IPS-NIHi7 (cell line): ENCODE results near the gene NOL9.

Experiments
- DNase-seq: peaks from one replicate; pipeline ENCODE4 v3.0.0; 2012; ENCODE audit warnings: mixed read lengths; ENCODE audit errors: extremely low spot score

NOL9 gene

DNA sequence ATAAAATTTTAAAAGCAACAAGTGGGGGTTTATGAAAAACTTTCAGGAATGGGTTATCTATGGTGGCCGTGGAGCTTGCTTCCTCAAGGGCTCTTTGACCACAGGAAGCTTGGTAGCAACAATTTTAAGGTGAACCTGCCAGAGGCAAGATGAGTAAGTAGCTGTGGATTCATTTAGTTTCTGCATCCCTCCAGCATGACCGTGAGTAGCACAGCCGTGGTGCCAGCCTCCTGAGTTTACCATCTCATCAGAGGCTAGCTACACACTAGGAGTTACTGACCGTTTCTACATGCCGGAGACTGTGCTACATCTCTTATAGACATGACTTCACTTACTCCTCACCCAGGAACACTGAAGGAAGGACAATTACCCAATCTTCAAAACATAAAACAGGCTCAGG is 32.8 kb downstream of the NOL9 start:
- no peak for DNase-seq

DNA sequence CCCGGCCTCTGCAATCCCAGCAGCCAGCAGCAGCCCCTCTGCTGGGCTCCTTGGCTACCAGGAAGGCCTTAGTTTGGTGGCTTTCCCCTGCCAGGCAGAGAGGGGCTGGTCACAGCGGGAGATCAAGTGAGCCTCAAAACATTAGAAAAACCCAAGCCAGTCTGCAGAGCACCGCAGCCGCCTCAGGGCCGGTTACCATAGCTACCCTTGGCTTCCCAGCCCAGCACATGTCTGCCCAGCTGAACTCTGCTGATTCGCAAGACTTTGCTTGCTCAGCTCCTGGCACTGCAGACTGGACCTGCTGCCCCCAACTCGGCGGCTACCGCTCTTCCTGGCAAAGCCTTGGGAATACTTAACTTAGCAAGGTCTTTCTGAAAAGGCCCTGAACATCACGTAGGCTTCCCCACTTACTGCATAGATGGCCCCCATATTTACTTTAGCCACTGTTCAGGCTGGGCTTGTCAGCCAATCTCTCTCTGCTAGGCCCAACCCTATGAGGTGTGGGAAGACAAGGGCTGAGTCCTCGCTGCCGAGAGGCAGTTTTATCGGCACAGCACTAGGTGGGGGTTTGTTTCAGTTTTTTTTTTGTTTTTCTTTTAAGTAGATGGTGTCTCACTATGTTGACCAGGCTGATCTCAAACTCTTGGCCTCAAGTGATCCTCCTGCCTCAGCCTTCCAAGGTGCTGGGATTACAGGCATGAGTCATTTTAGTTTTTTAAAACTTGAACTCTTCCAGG is 34.2 kb downstream of the NOL9 start:
- peak; percentile 89 for DNase-seq

DNA sequence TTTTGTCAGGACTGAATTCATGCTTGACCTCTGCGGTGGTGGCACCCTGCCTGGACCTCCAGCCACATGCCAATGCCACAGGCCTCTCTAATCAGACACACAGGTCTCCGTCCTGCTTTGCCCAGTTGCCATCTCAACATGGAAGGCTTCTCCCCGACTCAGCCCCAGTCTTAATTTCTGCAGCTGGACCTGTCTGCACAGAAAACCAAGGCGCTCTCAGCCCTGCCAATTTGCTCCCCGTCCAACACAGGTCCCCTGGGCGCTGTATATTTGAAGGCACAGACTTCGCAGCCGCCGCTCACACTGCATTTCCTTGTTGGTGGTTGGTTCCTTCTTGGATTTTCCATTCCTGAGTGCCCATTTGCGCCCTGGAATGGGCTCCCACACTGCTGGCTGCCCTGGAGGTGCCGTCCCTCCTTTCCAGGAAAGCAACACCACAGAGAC is 34.8 kb downstream of the NOL9 start:
- no peak for DNase-seq

DNA sequence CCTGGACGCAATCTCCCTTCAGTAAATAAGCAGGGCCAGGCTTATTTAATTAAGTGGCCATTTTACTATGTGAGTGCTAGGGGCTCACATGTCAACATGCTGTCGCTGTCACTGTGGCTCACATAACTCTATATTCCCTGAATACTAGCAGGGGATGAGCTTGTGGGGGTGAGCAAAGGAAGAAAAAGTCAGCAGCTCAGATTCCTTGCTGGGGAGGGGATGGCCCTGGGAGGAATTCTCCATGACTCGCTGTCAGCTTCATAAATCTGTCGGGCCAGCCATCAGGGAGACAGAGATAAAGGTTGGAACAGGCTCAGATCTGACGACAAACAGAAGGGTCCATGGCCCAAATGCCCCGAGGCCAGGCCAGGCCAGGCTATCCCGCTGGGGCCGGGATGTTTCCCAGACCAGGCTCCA is 36.9 kb downstream of the NOL9 start:
- DNase-seq, result no peak

DNA sequence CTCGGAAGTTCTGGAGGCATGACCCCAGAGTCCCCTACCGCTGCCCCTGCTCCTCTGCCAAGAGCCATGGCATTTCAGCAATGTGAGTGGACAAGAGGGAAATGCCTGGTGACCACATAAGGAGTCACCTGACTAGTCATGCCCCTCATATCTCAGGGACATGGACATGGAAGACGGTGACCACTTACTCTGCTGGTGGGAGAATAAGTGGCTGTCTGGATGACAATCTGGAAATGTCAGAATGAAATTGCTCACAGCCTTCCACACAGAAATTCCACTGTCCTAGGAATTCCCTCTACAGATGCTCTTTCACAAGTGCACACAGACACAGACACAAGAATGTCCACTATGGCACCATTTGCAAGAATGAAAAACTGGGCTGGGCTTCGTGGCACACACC is 38.5 kb downstream of the NOL9 start:
- no peak for DNase-seq

DNA sequence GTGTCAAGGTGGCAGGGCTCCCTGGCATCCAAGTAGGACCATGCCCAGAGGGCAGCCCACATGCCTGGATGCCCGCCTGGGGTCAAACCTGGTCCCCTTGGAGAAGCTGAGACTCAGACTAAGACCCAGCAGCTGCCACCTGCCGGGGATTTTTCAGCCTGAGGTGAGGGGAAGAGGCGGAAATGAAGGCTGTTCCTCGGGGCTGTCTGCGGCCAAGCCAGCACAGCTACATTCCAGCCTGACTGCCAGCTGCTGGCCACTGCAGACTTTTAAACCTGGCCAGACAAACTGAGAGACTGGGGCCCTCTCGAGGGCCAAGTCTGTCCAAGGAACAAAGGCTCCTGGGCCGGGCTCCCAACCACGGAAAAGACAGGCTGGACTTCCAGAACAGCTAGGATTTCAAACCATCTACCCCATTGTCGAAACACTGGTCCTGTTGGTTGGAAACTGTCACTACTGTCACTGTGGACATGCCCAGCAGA is 41.0 kb downstream of the NOL9 start:
- DNase-seq, result no peak

DNA sequence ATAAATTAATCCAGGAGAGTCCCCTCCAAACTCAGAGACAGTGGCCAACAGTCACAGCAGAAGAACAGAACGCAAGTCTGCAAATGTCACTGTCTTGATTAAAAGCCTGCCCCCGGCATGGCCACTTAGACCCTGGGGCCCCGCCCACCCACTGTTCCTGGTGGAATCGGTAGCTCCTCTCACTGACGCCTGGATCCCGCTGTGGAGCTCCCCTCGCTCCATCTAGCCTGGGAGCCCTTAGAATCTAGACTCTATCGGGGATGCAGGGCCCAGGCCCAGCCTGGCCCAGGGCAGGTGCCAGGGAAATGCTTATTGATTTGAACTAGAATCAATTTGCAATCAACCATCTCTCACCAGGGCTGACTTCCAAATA is 41.4 kb downstream of the NOL9 start:
- DNase-seq, result no peak

DNA sequence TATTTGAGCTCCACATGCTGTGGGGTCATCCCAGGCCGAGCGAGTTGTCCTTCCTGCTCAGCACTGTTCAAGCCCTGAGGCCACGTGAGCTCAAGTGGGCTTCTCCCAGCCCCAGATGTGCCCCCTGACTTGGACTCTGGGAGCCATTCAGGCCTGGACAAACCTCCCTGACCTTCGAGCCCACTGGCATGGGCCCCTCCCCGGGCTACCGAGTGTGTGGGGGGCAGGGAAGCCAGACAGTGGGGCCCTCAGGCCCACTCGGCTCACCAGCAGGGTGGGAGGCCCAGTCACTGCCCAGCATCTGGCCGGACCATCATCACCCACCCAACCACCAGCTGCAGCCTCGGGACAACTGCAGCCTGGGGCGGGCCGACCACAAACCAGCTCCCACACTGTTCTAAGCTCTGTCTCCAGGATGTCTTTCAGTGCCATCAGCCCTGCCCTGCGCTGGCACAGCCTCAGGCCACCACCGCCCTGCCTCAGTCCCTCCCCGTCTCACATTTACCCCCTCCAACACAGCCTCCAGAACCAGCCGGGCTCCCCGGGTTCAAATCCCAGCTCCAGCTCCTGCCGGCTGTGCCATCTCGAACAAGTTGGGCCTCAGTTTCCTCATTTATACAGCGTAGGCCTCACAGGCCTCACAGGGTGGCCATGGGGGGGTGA is 41.9 kb downstream of the NOL9 start:
- no peak for DNase-seq

DNA sequence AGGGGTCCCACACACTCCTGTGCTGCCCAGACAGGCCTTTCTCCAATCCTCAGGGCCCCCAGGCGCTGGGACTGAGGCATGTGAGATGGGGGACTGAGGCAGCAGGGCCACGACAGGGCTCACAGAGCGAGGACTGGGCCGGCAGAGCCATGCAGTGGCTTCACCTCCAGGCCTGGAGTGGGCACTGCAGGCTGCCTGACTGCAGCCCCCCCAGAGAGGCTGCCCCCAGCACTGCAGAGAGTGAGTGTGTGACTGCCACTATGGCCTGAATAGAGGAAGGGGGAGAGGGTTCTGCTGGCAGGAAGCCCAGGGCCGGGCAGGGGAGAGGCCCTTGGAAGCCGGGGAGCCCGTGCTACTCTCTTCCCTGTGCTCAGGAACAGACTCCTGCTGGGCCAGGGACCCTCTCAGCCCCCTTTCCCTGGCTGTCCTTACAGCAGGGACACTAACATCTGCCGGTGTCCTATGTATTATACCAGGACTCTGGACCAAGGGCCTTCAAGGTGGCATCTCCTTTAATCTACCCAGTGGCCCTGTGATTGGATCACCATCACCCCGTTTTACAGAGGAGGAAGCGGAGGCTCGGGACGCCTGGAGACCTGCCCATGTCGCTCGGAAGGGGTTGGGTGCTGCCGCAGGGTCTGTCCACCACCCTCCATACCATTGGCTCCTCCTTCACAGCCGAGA is 42.6 kb downstream of the NOL9 start:
- no peak for DNase-seq

DNA sequence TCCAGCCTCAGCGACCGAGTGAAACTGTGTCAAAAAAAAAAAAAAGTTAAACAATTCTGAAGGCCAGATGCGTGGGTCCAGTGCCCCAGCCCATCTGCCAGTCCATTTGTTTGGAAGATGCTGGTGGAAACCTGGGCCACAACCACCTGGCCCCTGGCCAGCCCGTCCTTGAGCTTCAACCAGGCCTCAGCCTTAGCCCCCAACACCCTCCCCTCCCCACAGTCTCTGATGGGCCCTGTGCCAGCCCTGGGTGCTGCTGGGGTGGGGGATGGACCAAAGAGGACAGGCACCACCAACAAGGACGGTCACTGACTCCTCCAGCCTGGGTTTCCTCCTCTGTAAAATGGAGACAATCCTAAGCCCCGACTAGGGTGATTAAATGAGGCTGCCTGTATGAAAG is 43.3 kb downstream of the NOL9 start:
- DNase-seq, result no peak

DNA sequence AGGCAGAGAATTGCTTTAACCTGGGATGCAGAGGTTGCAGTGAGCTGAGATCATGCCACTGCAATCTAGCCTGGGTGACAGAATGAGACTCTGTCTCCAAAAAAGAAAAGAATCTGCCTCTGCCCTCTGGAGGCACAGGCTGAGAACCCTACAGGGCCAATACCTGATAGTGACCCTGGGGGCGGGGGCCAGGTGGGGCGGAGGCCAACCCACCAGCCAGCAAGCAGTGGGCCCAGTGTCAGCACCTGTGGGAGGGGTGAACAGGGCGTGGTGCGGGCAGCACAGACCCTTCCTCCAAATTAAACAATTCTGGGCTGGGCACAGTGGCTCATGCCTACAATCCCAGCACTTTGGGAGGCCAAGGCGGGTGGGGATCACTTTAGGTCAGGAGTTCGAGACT is 43.8 kb downstream of the NOL9 start:
- no peak for DNase-seq

DNA sequence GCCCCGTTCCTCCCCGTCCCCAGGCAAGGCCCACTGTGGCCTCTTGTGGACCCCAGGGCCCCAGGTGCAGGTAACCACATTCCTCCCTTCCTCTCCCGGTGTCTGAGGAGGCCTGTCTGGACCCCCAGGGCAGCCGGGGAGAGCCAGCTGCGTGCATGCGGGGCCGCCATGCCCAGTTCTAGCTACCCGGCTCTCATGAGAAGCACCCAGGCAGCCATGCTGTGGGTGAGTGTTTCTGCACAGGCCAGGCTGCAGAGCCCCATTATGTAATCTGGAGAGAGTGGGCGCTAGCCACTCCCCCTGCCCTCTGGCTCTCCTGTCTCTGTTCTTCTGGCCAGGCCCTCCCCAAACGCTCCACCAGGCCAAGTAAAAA is 44.4 kb downstream of the NOL9 start:
- DNase-seq, result no peak

DNA sequence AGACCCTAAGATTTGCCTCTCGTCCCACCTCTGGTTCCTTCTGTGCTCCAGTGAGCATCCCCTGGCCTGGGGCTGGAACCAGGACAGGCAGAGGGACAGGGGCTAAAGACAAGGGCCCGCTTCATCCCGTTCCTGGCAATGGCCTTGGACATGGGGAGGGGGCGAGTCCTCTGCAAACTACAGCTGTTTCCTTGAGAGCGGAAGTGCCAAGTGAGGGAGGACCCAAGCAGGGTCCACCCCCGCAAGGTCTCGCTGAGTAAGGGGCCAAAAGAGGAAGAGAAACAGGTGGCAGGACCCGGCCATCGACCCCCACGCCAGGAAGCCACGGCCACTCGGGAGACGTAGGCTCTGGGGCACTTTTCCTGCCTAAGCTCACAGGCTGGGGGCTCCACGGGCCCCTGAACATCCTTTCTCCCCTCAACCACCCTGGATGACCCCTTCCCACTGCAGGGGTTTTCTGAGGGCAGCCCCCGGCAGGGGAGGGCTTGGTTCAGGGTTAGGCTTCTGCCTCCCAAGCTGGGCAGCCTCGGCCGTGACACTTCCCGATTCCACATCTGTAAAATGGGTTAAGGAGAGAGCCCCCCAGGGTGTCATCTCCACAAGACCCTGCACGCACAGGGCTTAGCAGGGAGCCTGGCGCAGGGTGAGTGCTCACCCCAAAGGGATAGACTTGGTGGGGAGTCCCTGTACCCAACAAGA is 44.9 kb downstream of the NOL9 start:
- no peak for DNase-seq

DNA sequence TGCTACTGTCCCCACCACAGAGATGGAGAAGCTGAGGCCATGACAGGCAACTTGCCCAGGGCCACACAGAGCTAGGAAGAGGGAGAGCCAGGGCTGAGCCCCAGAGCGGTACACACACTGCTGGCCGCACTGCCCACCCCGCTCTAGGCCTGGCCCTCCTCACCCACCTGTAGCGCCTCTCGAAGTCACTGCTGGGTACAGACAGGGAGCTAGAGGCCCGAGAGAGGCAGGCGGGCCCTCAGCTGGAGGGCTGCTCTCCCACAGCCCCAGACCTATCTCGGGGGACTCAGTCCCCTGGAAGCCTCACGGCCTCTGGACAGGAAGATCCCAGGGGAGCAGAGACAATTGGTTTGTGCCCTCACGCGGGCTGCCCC is 45.5 kb downstream of the NOL9 start:
- no peak for DNase-seq

DNA sequence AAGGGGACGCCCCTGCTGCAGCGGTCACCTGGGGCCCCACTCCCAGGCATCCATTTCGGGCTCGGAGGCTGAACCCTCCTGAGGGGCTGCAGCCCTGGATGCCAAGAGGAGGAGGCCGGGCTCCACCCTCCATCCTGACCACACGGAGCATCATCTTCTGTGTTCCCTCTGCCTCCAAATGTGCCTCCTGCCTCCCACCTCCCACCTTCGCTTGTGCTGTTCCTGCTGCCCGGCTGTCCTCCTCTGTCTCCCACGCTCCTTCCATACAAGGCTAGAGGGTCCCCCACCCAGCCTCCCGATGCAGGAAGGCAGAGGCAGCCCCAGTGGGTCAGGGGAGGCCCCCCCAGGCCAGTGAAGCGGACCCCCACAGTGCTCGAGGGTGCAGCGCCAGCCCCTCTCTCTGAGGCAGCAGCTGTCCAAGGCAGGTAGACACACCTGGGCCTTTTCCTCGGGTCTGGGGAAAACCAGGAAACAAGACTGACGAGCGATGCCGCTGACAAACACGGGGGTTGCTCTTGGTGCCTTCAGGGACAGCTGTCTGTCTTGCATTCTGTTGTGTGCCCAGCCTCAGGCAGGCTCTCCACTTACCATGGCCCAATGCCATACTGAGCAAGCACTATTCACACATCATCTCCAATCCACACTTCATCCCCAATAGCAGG is 46.0 kb downstream of the NOL9 start:
- DNase-seq, result no peak

DNA sequence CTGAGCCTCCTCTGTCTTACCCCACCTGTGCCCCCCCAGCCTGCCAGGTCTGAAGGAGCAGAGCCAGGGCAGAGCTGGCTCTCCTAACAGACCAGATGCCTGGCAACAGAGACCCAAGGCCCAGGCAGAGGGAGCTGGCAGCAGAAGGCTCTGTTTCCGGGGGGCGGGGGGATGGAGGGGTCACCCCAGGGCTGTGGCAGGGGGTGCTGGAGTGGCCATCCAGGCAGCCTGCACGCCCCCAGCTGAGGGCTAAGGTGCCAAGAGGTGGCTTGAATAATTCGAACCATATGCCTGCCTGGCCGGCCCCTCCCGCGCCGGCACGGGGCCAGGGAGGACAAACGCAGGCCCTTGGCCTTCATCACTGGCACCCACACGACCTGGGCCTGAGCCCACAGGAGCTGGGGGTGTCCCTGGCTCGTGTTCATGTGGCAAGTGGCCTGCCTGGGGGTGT is 46.8 kb downstream of the NOL9 start:
- DNase-seq, result no peak

DNA sequence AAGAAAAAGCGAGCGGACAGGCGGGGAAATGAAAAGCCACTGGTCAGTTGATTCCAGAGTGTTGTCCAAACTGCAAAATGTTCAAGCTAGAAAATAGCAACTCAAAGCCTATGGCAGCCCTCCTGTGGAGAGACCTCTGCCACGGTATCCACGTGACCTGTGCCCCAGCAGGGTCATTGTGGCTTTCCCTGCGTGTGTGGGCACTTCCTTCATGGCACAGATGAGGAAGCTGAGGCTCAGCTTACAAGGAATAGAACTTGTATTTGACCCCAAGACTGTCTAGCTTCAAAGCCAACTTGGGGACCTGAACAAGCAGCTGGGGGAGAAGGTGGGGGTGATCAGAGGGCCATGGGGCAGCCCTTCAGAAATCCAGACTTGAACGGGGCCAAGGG is 47.3 kb downstream of the NOL9 start:
- DNase-seq, result no peak

DNA sequence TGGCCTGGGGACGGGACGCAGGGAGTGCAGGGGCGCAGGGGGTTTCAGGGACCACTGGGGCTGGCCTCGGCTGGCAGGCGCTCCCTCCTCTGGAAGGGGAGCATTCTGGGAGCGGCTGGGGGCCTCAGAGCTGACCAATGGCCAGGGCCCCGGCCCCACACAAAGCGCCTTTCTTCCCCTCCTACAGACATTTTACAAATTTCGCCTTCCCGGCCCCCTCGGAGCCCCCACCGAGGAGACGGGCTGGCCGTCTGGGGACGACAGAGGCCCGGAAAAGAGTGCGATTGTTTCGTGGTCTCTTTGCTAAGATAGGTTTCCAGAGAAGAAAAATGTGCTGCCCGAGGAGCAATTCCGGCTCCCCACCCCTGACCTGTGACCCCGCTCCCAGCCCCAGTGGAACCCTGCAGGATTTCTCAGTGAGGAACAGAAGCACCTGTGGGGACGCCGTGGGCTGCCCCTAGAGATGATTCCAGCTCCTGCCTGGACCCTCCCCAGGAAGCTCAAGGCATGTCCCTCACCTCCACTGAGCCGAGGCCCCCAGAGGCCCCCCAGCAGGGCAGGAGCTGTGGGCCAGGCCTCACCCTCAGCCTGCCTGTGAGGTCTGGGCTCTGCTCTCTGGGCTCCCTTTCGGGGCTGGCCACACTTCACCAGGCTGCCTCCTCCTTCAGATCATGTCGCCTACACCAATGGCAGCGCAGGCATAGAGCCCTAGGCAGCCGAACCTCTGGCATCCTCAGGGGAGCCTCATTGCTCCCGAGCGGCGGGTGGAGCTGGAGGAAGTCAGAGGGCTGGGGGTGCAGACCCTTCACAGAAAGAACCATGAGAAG is 47.9 kb downstream of the NOL9 start:
- DNase-seq, result no peak

DNA sequence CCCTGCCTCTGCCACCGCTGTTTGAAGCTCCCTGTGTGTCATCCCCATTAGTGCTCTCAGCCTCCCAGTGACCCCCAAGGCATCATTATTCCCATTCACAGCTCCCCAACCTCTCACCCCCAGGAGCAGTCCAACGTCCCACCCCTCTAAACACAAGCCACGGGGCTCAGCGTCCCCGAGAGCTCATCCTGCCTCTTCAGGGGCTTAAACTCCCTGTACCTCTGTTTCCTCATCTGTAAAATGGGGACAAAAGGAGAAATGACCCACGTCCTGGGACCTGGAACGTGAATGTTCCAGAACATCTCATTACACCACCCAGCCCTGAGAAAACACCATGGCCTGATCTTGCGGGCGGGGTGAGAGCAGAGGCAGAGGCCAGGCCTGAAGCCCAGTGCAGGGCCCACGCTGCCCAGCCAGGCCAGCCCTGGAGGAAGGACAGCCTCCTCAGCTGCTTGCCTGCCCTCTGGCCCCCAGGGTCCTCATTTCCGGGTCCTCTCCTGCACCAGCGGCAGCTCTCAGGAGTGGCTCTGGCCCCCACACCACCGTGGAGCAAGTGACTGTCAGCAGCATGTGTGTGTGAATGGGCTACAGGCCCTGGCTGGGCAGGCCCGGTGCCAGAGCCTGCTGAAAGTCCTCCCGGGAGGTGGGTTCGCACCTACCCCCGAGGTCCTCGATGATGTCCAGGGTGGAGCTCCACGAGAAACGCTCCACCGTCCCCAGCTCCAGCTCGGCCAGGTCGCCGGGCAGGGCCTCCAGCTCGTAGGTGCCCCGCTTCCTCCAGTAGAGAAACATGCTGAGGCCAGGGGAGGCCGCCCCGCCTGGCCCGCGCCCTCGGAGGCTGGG is 48.7 kb downstream of the NOL9 start:
- DNase-seq, result no peak

DNA sequence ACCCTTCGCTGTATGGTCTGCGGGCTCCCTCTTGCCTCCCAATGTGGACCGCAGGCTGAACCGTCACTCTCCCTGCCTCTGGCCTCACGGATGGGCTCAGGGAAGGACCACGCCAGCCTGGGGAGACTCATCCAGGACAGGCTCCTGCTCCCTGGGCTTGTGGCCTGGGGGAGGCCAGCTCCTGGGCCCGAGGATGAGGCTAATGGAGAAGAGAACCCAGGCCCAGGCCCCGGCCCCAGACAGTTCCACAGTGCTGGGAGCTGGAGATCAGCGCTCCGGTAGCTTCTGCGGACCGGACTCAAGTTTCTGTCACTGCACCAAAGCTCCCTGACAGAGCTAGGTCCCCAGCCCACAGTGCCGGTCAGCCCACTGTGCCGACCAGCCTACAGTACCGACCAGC is 49.4 kb downstream of the NOL9 start:
- DNase-seq, result no peak
